H9 (cell line): ENCODE measurements around the gene PTTG2. TPM values are rescaled to one million over a fixed set of nuclear protein-coding genes. Genes with fewer than 3 reads are reported as not detected.

Source experiments
- DNase-seq: peaks from one replicate; pipeline ENCODE4 v3.0.0-alpha.2; 2017
- H2AFZ ChIP-seq: one replicate; pipeline ENCODE4 v1.6.1; 2013; ENCODE audit warnings: mild to moderate bottlenecking, low read length, control low read depth, moderate library complexity
- H2AK5ac ChIP-seq: 2 replicates; pipeline ENCODE4 v1.6.1; 2013; ENCODE audit warnings: low read length, control low read depth, mixed read lengths; ENCODE audit not compliant: insufficient read length
- H2BK120ac ChIP-seq: one replicate; pipeline ENCODE4 v1.6.1; 2013; ENCODE audit warnings: low read depth, mild to moderate bottlenecking, low read length, control low read depth, inconsistent platforms; ENCODE audit not compliant: poor library complexity, severe bottlenecking
- H2BK12ac ChIP-seq: 2 replicates; pipeline ENCODE4 v1.6.1; 2013; ENCODE audit warnings: low read length, control low read depth, mixed read lengths, low read depth; ENCODE audit not compliant: insufficient read length
- H2BK15ac ChIP-seq: 2 replicates; pipeline ENCODE4 v1.6.1; 2013; ENCODE audit warnings: low read depth, low read length, control low read depth
- H2BK20ac ChIP-seq: one replicate; pipeline ENCODE4 v1.6.1; 2013; ENCODE audit warnings: low read depth, mild to moderate bottlenecking, low read length, control low read depth, inconsistent platforms; ENCODE audit not compliant: poor library complexity, severe bottlenecking
- H2BK5ac ChIP-seq: 2 replicates; pipeline ENCODE4 v1.6.1; 2013; ENCODE audit warnings: low read length, control low read depth, mixed read lengths; ENCODE audit not compliant: insufficient read length
- H3K14ac ChIP-seq: 2 replicates; pipeline ENCODE4 v1.6.1; 2013; ENCODE audit warnings: low read length, control low read depth; ENCODE audit not compliant: insufficient read depth
- H3K18ac ChIP-seq: 2 replicates; pipeline ENCODE4 v1.6.1; 2013; ENCODE audit warnings: low read depth, mild to moderate bottlenecking, mixed read lengths, low read length, control low read depth; ENCODE audit not compliant: insufficient read length
- H3K23ac ChIP-seq: 2 replicates; pipeline ENCODE4 v1.6.1; 2013; ENCODE audit warnings: low read length, control low read depth, mixed read lengths, low read depth; ENCODE audit not compliant: insufficient read length
- H3K23me2 ChIP-seq: 2 replicates; pipeline ENCODE4 v1.6.1; 2013; ENCODE audit warnings: low read depth, mild to moderate bottlenecking, mixed read lengths, low read length, control low read depth; ENCODE audit not compliant: insufficient read length, poor library complexity, severe bottlenecking
- H3K27ac ChIP-seq: 2 replicates; pipeline ENCODE4 v1.5.1; 2013; ENCODE audit warnings: low read length, control low read depth, mixed read lengths, low read depth; ENCODE audit not compliant: insufficient read length
- H3K27me3 ChIP-seq: 2 replicates; pipeline ENCODE4 v1.6.1; 2013; ENCODE audit warnings: low read length, control low read depth, inconsistent platforms; ENCODE audit not compliant: insufficient read depth
- H3K4ac ChIP-seq: 2 replicates; pipeline ENCODE4 v1.6.1; 2013; ENCODE audit warnings: low read depth, mild to moderate bottlenecking, control low read depth, inconsistent platforms, low read length, moderate library complexity
- H3K4me1 ChIP-seq: 2 replicates; pipeline ENCODE4 v1.6.1; 2013; ENCODE audit warnings: low read length, control low read depth, inconsistent platforms; ENCODE audit not compliant: insufficient read depth
- H3K4me2 ChIP-seq: 2 replicates; pipeline ENCODE4 v1.6.1; 2013; ENCODE audit warnings: low read length, control low read depth, mixed read lengths; ENCODE audit not compliant: insufficient read length, insufficient read depth
- H3K56ac ChIP-seq: 2 replicates; pipeline ENCODE4 v1.6.1; 2013; ENCODE audit warnings: low read depth, mild to moderate bottlenecking, mixed read lengths, low read length, control low read depth; ENCODE audit not compliant: insufficient read length
- H3K79me1 ChIP-seq: 2 replicates; pipeline ENCODE4 v1.6.1; 2013; ENCODE audit warnings: low read depth, mild to moderate bottlenecking, moderate library complexity, low read length, control low read depth, inconsistent platforms; ENCODE audit not compliant: insufficient read depth, poor library complexity, severe bottlenecking
- H3K79me2 ChIP-seq: 2 replicates; pipeline ENCODE4 v1.6.1; 2013; ENCODE audit warnings: low read length, control low read depth, inconsistent platforms; ENCODE audit not compliant: insufficient read depth
- H3K9ac ChIP-seq: 2 replicates; pipeline ENCODE4 v1.6.1; 2013; ENCODE audit warnings: low read length, control low read depth, mixed read lengths; ENCODE audit not compliant: insufficient read length; ENCODE audit errors: extremely low read depth
- H3K9me3 ChIP-seq: one replicate; pipeline ENCODE4 v1.6.1; 2013; ENCODE audit warnings: low read depth, low read length, inconsistent platforms; ENCODE audit not compliant: control insufficient read depth
- H3T11ph ChIP-seq: one replicate; pipeline ENCODE4 v1.6.1; 2013; ENCODE audit warnings: mild to moderate bottlenecking, low read length, control low read depth, inconsistent platforms
- H4K20me1 ChIP-seq: one replicate; pipeline ENCODE4 v1.6.1; 2013; ENCODE audit not compliant: control insufficient read depth, insufficient read length, insufficient read depth
- H4K5ac ChIP-seq: 2 replicates; pipeline ENCODE4 v1.6.1; 2013; ENCODE audit warnings: low read depth, mild to moderate bottlenecking, mixed read lengths, low read length, control low read depth; ENCODE audit not compliant: insufficient read length
- H4K8ac ChIP-seq: replicated peaks from 2 replicates; pipeline ENCODE4 v1.6.1; 2013; ENCODE audit warnings: low read length, control low read depth, mixed read lengths, low read depth; ENCODE audit not compliant: insufficient read length
- H4K91ac ChIP-seq: 2 replicates; pipeline ENCODE4 v1.6.1; 2013; ENCODE audit warnings: low read depth, mild to moderate bottlenecking, moderate library complexity, mixed read lengths, low read length, control low read depth; ENCODE audit not compliant: insufficient read length
- H3K27ac Mint-ChIP-seq, 3 experiments: 2 replicates in 2 of 3; 3 replicates in 1 of 3; pipeline ENCODE4 v1.8.0; 2020 to 2021; ENCODE audit warnings: mixed read lengths in 3 of 3, mild to moderate bottlenecking in 1 of 3, moderate library complexity in 1 of 3
- H3K27me3 Mint-ChIP-seq: 2 replicates; pipeline ENCODE4 v1.8.0; 2021; ENCODE audit warnings: low read depth, mild to moderate bottlenecking, moderate library complexity, mixed read lengths
- H3K36me3 Mint-ChIP-seq, 3 experiments: 2 replicates in 2 of 3; 3 replicates in 1 of 3; pipeline ENCODE4 v1.8.0; 2020 to 2021; ENCODE audit warnings: low read depth in 3 of 3, mixed read lengths in 3 of 3; ENCODE audit not compliant: insufficient read depth in 1 of 3
- H3K4me1 Mint-ChIP-seq, 2 experiments: 2 replicates each; pipeline ENCODE4 v1.8.0; 2020; ENCODE audit warnings: mixed read lengths in 2 of 2
- H3K4me3 Mint-ChIP-seq, 2 experiments: 2 replicates in 1 of 2; 3 replicates in 1 of 2; pipeline ENCODE4 v1.8.0; 2020 to 2021; ENCODE audit warnings: mild to moderate bottlenecking in 2 of 2, mixed read lengths in 2 of 2, moderate library complexity in 1 of 2
- H3K9me3 Mint-ChIP-seq, 2 experiments: 2 replicates in 1 of 2; 3 replicates in 1 of 2; pipeline ENCODE4 v1.8.0; 2020; ENCODE audit warnings: mild to moderate bottlenecking in 2 of 2, mixed read lengths in 2 of 2, moderate library complexity in 1 of 2
- CTCF ChIP-seq: fragments of 200-600 bp; sonication (generic); conservative IDR thresholded peaks from 3 replicates; pipeline ENCODE4 v1.8.0; 2021; ENCODE audit warnings: antibody characterized with exemption, mild to moderate bottlenecking
- WGBS: extraction: QIAGEN DNeasy Blood & Tissue Kit; methylation state at CpG from one replicate; pipeline ENCODE4 v1.1.7; 2013; ENCODE audit warnings: missing lambda C conversion rate, low lambda C conversion rate, mixed read lengths; ENCODE audit not compliant: insufficient read length; ENCODE audit errors: extremely low coverage; 5-methylcytosine and 5-hydroxymethylcytosine counted together
- total RNA-seq: library from RNA; stranded (reverse); gene quantifications from 2 replicates; pipeline ENCODE4 v1.2.1, GENCODE V29; 2021

PTTG2 gene
- total RNA-seq, 1 experiment from 2014 or later: not detected

GRCh38 chr4:37980246-37980645, 20.0 kb downstream of the PTTG2 start:
- H3K27ac ChIP-seq: no peak overlapping the region
- DNase-seq: no peak
- no peak overlapping the region for H2BK5ac ChIP-seq
- no peaks in the 10 kb centered on the region for H4K20me1 ChIP-seq
- no peak overlapping the region for H2BK120ac ChIP-seq
- no peak overlapping the region for H3K14ac ChIP-seq
- H3K79me1 ChIP-seq: no peaks in the 10 kb centered on the region
- H3K9ac ChIP-seq: no peak overlapping the region
- H3K56ac ChIP-seq: no peak overlapping the region
- no peak overlapping the region for H4K91ac ChIP-seq
- no peak for TF ChIP-seq CTCF
- peaks cover 6% of the 10 kb centered on the region for H3K23me2 ChIP-seq
- H3K23ac ChIP-seq: no peak overlapping the region
- no peaks in the 10 kb centered on the region for H3K9me3 ChIP-seq
- peaks cover 17% of the 10 kb centered on the region for H3K4me1 ChIP-seq
- no peak overlapping the region for H3T11ph ChIP-seq
- peaks cover 42 to 50% of the 10 kb centered on the region in 2 experiments for H3K4me1 Mint-ChIP-seq
- H2AFZ ChIP-seq: no peak overlapping the region
- H2AK5ac ChIP-seq: no peak overlapping the region
- H2BK20ac ChIP-seq: no peak overlapping the region
- H3K36me3 Mint-ChIP-seq: no peaks in the 10 kb centered on the region; a peak in 1 of 7 replicates
- H3K4ac ChIP-seq: no peak overlapping the region
- H4K8ac ChIP-seq: no peak overlapping the region
- H3K4me3 Mint-ChIP-seq: no peak overlapping the region
- no peak overlapping the region for H4K5ac ChIP-seq
- H2BK15ac ChIP-seq: no peak overlapping the region
- no peak overlapping the region for H2BK12ac ChIP-seq
- no peak overlapping the region for H3K4me2 ChIP-seq
- H3K18ac ChIP-seq: no peak overlapping the region
- no peaks in the 10 kb centered on the region for H3K27me3 ChIP-seq
- H3K27me3 Mint-ChIP-seq: no peaks in the 10 kb centered on the region
- no CpG with 5 or more reads among the region's 1 CpG for WGBS
- H3K79me2 ChIP-seq: peaks cover 3% of the 10 kb centered on the region; the same call in 1 of the 2 replicates
- H3K27ac Mint-ChIP-seq: no peak overlapping the region; a peak in 1 of 7 replicates
- H3K9me3 Mint-ChIP-seq: peaks cover 0 to under 1% of the 10 kb centered on the region in 2 experiments; a peak in 1 of 5 replicates
